ENCODE measurements around the gene PTPRE. TPM values are rescaled to one million over a fixed set of nuclear protein-coding genes. Genes with fewer than 3 reads are reported as not detected.

Gene PTPRE
- total RNA-seq, 5 donors from 2014 or later (not counting 1 experiment from before 2014, with no cell fraction given), result 23.2 to 69.2 (median 32.2) TPM

DNA sequence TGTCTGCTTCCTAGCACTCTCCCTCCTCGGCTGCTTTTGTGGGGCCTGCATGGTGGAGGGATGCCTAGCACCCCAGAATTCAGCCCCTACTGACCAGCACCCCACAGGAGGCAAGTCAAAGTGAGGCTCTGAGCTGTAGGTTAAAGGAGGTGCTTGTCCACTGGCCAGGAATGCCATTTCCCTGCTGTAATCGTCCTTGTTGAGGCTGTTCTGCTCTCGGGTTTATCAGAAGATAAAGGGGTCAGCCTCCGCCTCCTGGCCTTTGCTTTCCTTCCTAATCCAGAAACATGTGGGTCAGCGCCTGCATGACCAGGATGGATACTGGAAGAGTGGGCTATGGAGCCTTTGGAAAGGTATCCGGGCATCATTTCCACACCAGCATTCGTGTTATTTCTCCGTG lies 120.4 kb downstream of the PTPRE start:
- no peak overlapping the region for H3K27ac Mint-ChIP-seq
- POLR2A ChIA-PET, result interaction anchor here in 1 of 2 donors (0.6 kb wide), 1 partner anchor 113 kb away, joined by 3 read pairs; no protein-coding TSS in a partner anchor

GRCh38 chr10:128027822-128028507 lies 121.1 kb downstream of the PTPRE start:
- 89% methylated on average over 8 of the region's 17 CpGs for WGBS (ENCODE audit: insufficient coverage)
- Histone ChIP-seq H3K9me3 (no peaks in the 10 kb centered on the region), H3K27me3 (replicated peaks in 1 of 2; ENCODE audit: control insufficient read depth in 2 of 2, extremely low read depth in 1 of 2, insufficient read depth in 2 of 2, low read length in 1 of 2) (peaks cover 0 to 18% of the 10 kb centered on the region in 2 experiments), H3K36me3 (ENCODE audit: control insufficient read depth in 2 of 2, extremely low read depth in 1 of 2, insufficient read depth in 1 of 2, low read length in 1 of 2) (no peaks in the 10 kb centered on the region), H3K27ac (ENCODE audit: low read length) (no peak overlapping the region), H3K4me1 (ENCODE audit: control insufficient read depth in 1 of 2, extremely low read depth in 1 of 2, insufficient read depth in 2 of 2, low read length in 2 of 2) (no peaks in the 10 kb centered on the region), H3K4me3 (ENCODE audit: control insufficient read depth in 1 of 2, extremely low read depth in 1 of 2, low read length in 1 of 2) (no peak overlapping the region)
- H3K27me3 Mint-ChIP-seq, result no peaks in the 10 kb centered on the region
- H3K4me1 Mint-ChIP-seq, result peaks cover 0 to 7% (median 2%) of the 10 kb centered on the region in 3 donors
- POLR2A ChIA-PET, result no interaction called here
- no peaks in the 10 kb centered on the region for H3K36me3 Mint-ChIP-seq
- CTCF ChIA-PET, result no interaction called here
- H3K27ac Mint-ChIP-seq, result no peak overlapping the region
- DNase-seq (no peak), ATAC-seq (replicated peaks in 1 of 4) (no peak)
- H3K4me3 Mint-ChIP-seq, result no peak overlapping the region
- H3K9me3 Mint-ChIP-seq, result no peaks in the 10 kb centered on the region

More for the DNA sequence above, 120.4 kb downstream of the PTPRE start:
- Mint-ChIP-seq H3K36me3 (no peaks in the 10 kb centered on the region), H3K4me1 (peaks cover 0 to 7% (median 2%) of the 10 kb centered on the region in 3 donors), H3K27me3 (no peaks in the 10 kb centered on the region), H3K4me3 (no peak overlapping the region), H3K9me3 (no peaks in the 10 kb centered on the region)
- H3K4me1 ChIP-seq (ENCODE audit: control insufficient read depth in 1 of 2, extremely low read depth in 1 of 2, insufficient read depth in 2 of 2, low read length in 2 of 2), result no peaks in the 10 kb centered on the region
- no peak overlapping the region for H3K4me3 ChIP-seq (ENCODE audit: control insufficient read depth in 1 of 2, extremely low read depth in 1 of 2, low read length in 1 of 2)
- no peaks in the 10 kb centered on the region for H3K36me3 ChIP-seq (ENCODE audit: control insufficient read depth in 2 of 2, extremely low read depth in 1 of 2, insufficient read depth in 1 of 2, low read length in 1 of 2)
- DNase-seq (no peak), ATAC-seq (replicated peaks in 1 of 4) (no peak)
- peaks cover 0 to 18% of the 10 kb centered on the region in 2 experiments for H3K27me3 ChIP-seq (replicated peaks in 1 of 2; ENCODE audit: control insufficient read depth in 2 of 2, extremely low read depth in 1 of 2, insufficient read depth in 2 of 2, low read length in 1 of 2)
- no peaks in the 10 kb centered on the region for H3K9me3 ChIP-seq
- CTCF ChIA-PET, result no interaction called here
- H3K27ac ChIP-seq (ENCODE audit: low read length), result no peak overlapping the region
- WGBS (ENCODE audit: insufficient coverage), result 78% methylated on average over 4 of the region's 8 CpGs

- Mint-ChIP-seq H3K27ac (no peak overlapping the region), H3K27me3 (no peaks in the 10 kb centered on the region), H3K36me3 (no peaks in the 10 kb centered on the region), H3K9me3 (no peaks in the 10 kb centered on the region), H3K4me3 (no peak overlapping the region), H3K4me1 (peaks cover 0 to 7% (median 2%) of the 10 kb centered on the region in 3 donors)
- H3K9me3 ChIP-seq, result no peaks in the 10 kb centered on the region
- H3K4me1 ChIP-seq (ENCODE audit: control insufficient read depth in 1 of 2, extremely low read depth in 1 of 2, insufficient read depth in 2 of 2, low read length in 2 of 2), result no peaks in the 10 kb centered on the region
- ChIA-PET POLR2A (no interaction called here), CTCF (no interaction called here)
- no peak for DNase-seq
- ATAC-seq (replicated peaks in 1 of 4), result no peak
- H3K27ac ChIP-seq (ENCODE audit: low read length), result no peak overlapping the region
- H3K4me3 ChIP-seq (ENCODE audit: control insufficient read depth in 1 of 2, extremely low read depth in 1 of 2, low read length in 1 of 2), result no peak overlapping the region
- WGBS (ENCODE audit: insufficient coverage), result 85% methylated on average over 18 of the region's 24 CpGs
- peaks cover 0 to 18% of the 10 kb centered on the region in 2 experiments for H3K27me3 ChIP-seq (replicated peaks in 1 of 2; ENCODE audit: control insufficient read depth in 2 of 2, extremely low read depth in 1 of 2, insufficient read depth in 2 of 2, low read length in 1 of 2)
- H3K36me3 ChIP-seq (ENCODE audit: control insufficient read depth in 2 of 2, extremely low read depth in 1 of 2, insufficient read depth in 1 of 2, low read length in 1 of 2), result no peaks in the 10 kb centered on the region
Measured at GRCh38 chr10:128028508-128029289, 121.8 kb downstream of the PTPRE start.

GRCh38 chr10:128029290-128029651 lies 122.4 kb downstream of the PTPRE start:
- no peak for ATAC-seq (replicated peaks in 1 of 4)
- ChIA-PET CTCF (interaction anchor here in 1 of 2 donors (0.6 kb wide), 1 partner anchor 40 kb away, joined by 3 read pairs; no protein-coding TSS in a partner anchor), POLR2A (no interaction called here)
- no peaks in the 10 kb centered on the region for H3K36me3 ChIP-seq (ENCODE audit: control insufficient read depth in 2 of 2, extremely low read depth in 1 of 2, insufficient read depth in 1 of 2, low read length in 1 of 2)
- peaks cover 0 to 18% of the 10 kb centered on the region in 2 experiments for H3K27me3 ChIP-seq (replicated peaks in 1 of 2; ENCODE audit: control insufficient read depth in 2 of 2, extremely low read depth in 1 of 2, insufficient read depth in 2 of 2, low read length in 1 of 2)
- no peak for DNase-seq
- WGBS (ENCODE audit: insufficient coverage), result 81% methylated on average over 7 of the region's 7 CpGs
- Mint-ChIP-seq H3K27ac (no peak overlapping the region), H3K27me3 (no peaks in the 10 kb centered on the region), H3K36me3 (no peaks in the 10 kb centered on the region), H3K4me1 (peaks cover 0 to 7% (median 2%) of the 10 kb centered on the region in 3 donors), H3K9me3 (no peaks in the 10 kb centered on the region), H3K4me3 (no peak overlapping the region)
- H3K4me3 ChIP-seq (ENCODE audit: control insufficient read depth in 1 of 2, extremely low read depth in 1 of 2, low read length in 1 of 2), result no peak overlapping the region
- no peaks in the 10 kb centered on the region for H3K9me3 ChIP-seq
- no peaks in the 10 kb centered on the region for H3K4me1 ChIP-seq (ENCODE audit: control insufficient read depth in 1 of 2, extremely low read depth in 1 of 2, insufficient read depth in 2 of 2, low read length in 2 of 2)
- no peak overlapping the region for H3K27ac ChIP-seq (ENCODE audit: low read length)

- CTCF ChIA-PET, result interaction anchor here in 1 of 2 donors (0.6 kb wide), 1 partner anchor 39 kb away, joined by 3 read pairs; no protein-coding TSS in a partner anchor
Measured at GRCh38 chr10:128029731-128030369, 122.9 kb downstream of the PTPRE start.

GRCh38 chr10:128030498-128031072 lies 123.7 kb downstream of the PTPRE start:
- Mint-ChIP-seq H3K27ac (no peak overlapping the region), H3K27me3 (no peaks in the 10 kb centered on the region), H3K36me3 (no peaks in the 10 kb centered on the region), H3K9me3 (no peaks in the 10 kb centered on the region), H3K4me3 (no peak overlapping the region), H3K4me1 (peaks cover 2 to 8% (median 3%) of the 10 kb centered on the region in 3 donors)
- H3K36me3 ChIP-seq (ENCODE audit: control insufficient read depth in 2 of 2, extremely low read depth in 1 of 2, insufficient read depth in 1 of 2, low read length in 1 of 2), result no peaks in the 10 kb centered on the region
- peaks cover 0 to 1% of the 10 kb centered on the region in 2 experiments for H3K4me1 ChIP-seq (ENCODE audit: control insufficient read depth in 1 of 2, extremely low read depth in 1 of 2, insufficient read depth in 2 of 2, low read length in 2 of 2)
- no peaks in the 10 kb centered on the region for H3K9me3 ChIP-seq
- DNase-seq (no peak), ATAC-seq (replicated peaks in 1 of 4) (no peak)
- H3K27ac ChIP-seq (ENCODE audit: low read length), result no peak overlapping the region
- WGBS (ENCODE audit: insufficient coverage), result 94% methylated on average over 14 of the region's 17 CpGs
- H3K4me3 ChIP-seq (ENCODE audit: control insufficient read depth in 1 of 2, extremely low read depth in 1 of 2, low read length in 1 of 2), result no peak overlapping the region
- H3K27me3 ChIP-seq (replicated peaks in 1 of 2; ENCODE audit: control insufficient read depth in 2 of 2, extremely low read depth in 1 of 2, insufficient read depth in 2 of 2, low read length in 1 of 2), result peaks cover 0 to 18% of the 10 kb centered on the region in 2 experiments
- ChIA-PET CTCF (interaction anchor here in 1 of 2 donors (0.7 kb wide), 1 partner anchor 18 kb away, joined by 3 read pairs; no protein-coding TSS in a partner anchor), POLR2A (no interaction called here)

More at GRCh38 chr10:128029731-128030369, 122.9 kb downstream of the PTPRE start:
- POLR2A ChIA-PET, result no interaction called here
- no peaks in the 10 kb centered on the region for H3K36me3 ChIP-seq (ENCODE audit: control insufficient read depth in 2 of 2, extremely low read depth in 1 of 2, insufficient read depth in 1 of 2, low read length in 1 of 2)
- H3K36me3 Mint-ChIP-seq, result no peaks in the 10 kb centered on the region
- H3K27ac ChIP-seq (ENCODE audit: low read length), result no peak overlapping the region
- no peaks in the 10 kb centered on the region for H3K4me1 ChIP-seq (ENCODE audit: control insufficient read depth in 1 of 2, extremely low read depth in 1 of 2, insufficient read depth in 2 of 2, low read length in 2 of 2)
- DNase-seq (no peak), ATAC-seq (replicated peaks in 1 of 4) (no peak)
- H3K27me3 ChIP-seq (replicated peaks in 1 of 2; ENCODE audit: control insufficient read depth in 2 of 2, extremely low read depth in 1 of 2, insufficient read depth in 2 of 2, low read length in 1 of 2), result peaks cover 0 to 18% of the 10 kb centered on the region in 2 experiments
- no peaks in the 10 kb centered on the region for H3K9me3 Mint-ChIP-seq
- 82% methylated on average over 7 of the region's 17 CpGs for WGBS (ENCODE audit: insufficient coverage)
- H3K9me3 ChIP-seq, result no peaks in the 10 kb centered on the region
- H3K4me1 Mint-ChIP-seq, result peaks cover 0 to 7% (median 2%) of the 10 kb centered on the region in 3 donors
- H3K4me3 ChIP-seq (ENCODE audit: control insufficient read depth in 1 of 2, extremely low read depth in 1 of 2, low read length in 1 of 2), result no peak overlapping the region
- H3K4me3 Mint-ChIP-seq, result no peak overlapping the region
- no peaks in the 10 kb centered on the region for H3K27me3 Mint-ChIP-seq
- no peak overlapping the region for H3K27ac Mint-ChIP-seq
